Type B pancreatic cell (in vitro differentiated cells): ENCODE results near the gene MLF1. TPM values are rescaled to one million over a fixed set of nuclear protein-coding genes. Genes with fewer than 3 reads are reported as not detected.

Experiments
- DNase-seq: peaks from one replicate; pipeline ENCODE4 v3.0.0; 2021; ENCODE audit warnings: mixed read lengths; ENCODE audit not compliant: unreplicated experiment; ENCODE audit errors: extremely low spot score
- H3K27ac Mint-ChIP-seq: 2 replicates; pipeline ENCODE4 v1.8.0; 2021; ENCODE audit warnings: mild to moderate bottlenecking, mixed read lengths
- H3K27me3 Mint-ChIP-seq: 2 replicates; pipeline ENCODE4 v1.8.0; 2021; ENCODE audit warnings: mixed read lengths
- H3K36me3 Mint-ChIP-seq: 2 replicates; pipeline ENCODE4 v1.8.0; 2021; ENCODE audit warnings: mixed read lengths
- H3K4me1 Mint-ChIP-seq: one replicate; pipeline ENCODE4 v1.8.0; 2021; ENCODE audit warnings: mixed read lengths; ENCODE audit not compliant: unreplicated experiment
- H3K4me3 Mint-ChIP-seq: 2 replicates; pipeline ENCODE4 v1.8.0; 2021; ENCODE audit warnings: mild to moderate bottlenecking, mixed read lengths
- H3K9me3 Mint-ChIP-seq: 2 replicates; pipeline ENCODE4 v1.8.0; 2021; ENCODE audit warnings: mixed read lengths
- CTCF ChIP-seq: fragments of 200-600 bp; sonication (generic); conservative IDR thresholded peaks from 2 replicates; pipeline ENCODE4 v1.5.0; 2021; ENCODE audit warnings: antibody characterized with exemption, mild to moderate bottlenecking
- total RNA-seq: library from RNA; stranded (reverse); gene quantifications from 2 replicates; pipeline ENCODE4 v1.2.1, GENCODE V29; 2021; ENCODE audit warnings: low replicate concordance

Gene MLF1
- total RNA-seq, 1 donor from 2014 or later: 23.8 TPM

DNA sequence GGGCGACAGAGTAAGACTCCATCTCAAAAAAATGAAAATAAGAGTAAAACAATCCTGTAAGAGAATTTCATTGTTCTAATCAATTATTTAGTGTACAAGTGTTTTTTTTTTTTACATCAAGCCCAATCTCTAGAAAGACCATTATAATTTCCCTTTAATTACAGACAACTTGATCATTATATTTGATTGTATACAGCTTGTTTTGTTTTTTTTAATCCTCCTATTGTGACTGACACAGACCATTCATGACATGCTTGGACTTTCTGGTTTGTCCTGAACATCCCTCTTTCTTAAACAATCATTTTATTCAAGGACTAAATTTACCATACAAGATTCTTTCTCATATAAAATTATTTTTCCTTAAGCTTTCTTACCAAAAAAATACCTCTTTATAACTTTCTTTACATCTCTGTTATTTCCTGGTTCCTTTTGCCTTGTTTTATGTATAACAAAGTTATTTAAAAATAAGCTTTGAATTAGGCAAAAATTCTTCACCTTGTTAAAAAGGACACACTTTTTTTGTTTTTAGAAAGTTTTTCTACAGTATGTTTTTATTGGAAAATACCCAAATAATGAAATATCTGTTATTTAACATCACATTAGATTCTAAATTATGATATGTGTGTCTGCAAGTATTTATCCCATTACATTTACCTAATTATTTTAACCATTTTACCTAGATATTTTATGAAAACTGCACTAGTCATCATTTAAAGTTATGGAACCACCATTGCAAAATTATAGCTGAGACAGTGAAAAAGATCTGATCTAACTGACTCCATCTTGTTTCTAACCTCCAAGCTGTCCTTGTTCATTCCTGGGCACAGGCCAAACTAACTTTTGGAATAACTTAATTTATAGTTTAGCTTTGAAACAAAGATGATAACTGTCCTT lies 47.2 kb downstream of the MLF1 start:
- H3K27me3 Mint-ChIP-seq: no peaks in the 10 kb centered on the region
- H3K36me3 Mint-ChIP-seq: no peaks in the 10 kb centered on the region
- H3K4me1 Mint-ChIP-seq: no peaks in the 10 kb centered on the region
- TF ChIP-seq CTCF: no peak
- no peak for DNase-seq
- peaks cover 15% of the 10 kb centered on the region for H3K9me3 Mint-ChIP-seq
- no peak overlapping the region for H3K27ac Mint-ChIP-seq
- no peak overlapping the region for H3K4me3 Mint-ChIP-seq

GRCh38 chr3:158625881-158626280 lies 54.9 kb downstream of the MLF1 start:
- Mint-ChIP-seq H3K36me3 (no peaks in the 10 kb centered on the region), H3K4me3 (no peak overlapping the region), H3K9me3 (peaks cover 5% of the 10 kb centered on the region), H3K27me3 (no peaks in the 10 kb centered on the region), H3K27ac (no peak overlapping the region), H3K4me1 (no peaks in the 10 kb centered on the region)
- DNase-seq: no peak
- TF ChIP-seq CTCF: no peak

DNA sequence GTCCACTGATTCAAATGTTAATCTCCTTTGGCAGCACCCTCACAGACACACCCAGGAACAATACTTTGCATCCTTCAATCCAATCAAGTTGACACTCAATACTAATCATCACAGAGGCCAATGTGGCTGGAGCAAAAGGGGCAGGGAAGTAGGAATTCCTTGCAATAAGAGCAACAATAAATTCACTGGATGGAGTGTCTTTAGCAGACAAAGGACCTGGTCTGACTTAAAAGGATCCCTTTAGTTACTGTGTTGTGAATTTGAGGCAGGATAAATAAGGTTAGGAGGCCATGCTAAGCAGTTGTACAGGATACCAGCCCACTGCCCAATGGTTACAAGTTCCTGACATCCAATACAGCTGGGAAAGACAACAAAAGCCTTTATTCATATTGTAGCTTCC lies 61.0 kb downstream of the MLF1 start:
- no peak for DNase-seq
- TF ChIP-seq CTCF: no peak
- Mint-ChIP-seq H3K4me3 (no peak overlapping the region), H3K27ac (no peak overlapping the region), H3K4me1 (no peaks in the 10 kb centered on the region), H3K27me3 (peaks cover 4% of the 10 kb centered on the region), H3K36me3 (no peaks in the 10 kb centered on the region), H3K9me3 (no peaks in the 10 kb centered on the region)

- no peaks in the 10 kb centered on the region for H3K27me3 Mint-ChIP-seq
- H3K4me3 Mint-ChIP-seq: no peak overlapping the region
- no peaks in the 10 kb centered on the region for H3K36me3 Mint-ChIP-seq
- no peak for TF ChIP-seq CTCF
- no peak for DNase-seq
- peaks cover 4% of the 10 kb centered on the region for H3K9me3 Mint-ChIP-seq
- H3K27ac Mint-ChIP-seq: no peak overlapping the region
- H3K4me1 Mint-ChIP-seq: peaks cover 8% of the 10 kb centered on the region
Observed at GRCh38 chr3:158640646-158641045, 69.7 kb downstream of the MLF1 start.

DNA sequence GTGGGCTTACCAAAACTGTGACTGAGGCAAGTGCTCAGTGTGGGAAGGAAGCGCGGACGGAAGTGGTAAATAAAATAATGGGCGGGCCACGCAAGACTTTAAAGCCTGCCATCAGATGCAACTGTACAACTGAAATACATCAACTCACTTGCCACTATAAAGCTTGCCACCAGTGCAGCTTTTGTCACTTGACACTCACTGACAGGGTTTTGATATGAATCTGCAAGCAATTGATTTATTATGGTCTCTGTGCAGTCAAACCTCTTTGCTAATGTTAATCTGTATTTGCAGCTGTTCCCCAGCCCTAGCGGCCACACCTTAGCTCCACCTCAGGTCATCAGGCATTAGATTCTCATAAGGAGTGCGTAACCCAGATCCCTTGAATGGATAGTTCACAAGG lies 71.0 kb downstream of the MLF1 start:
- Mint-ChIP-seq H3K9me3 (peaks cover 4% of the 10 kb centered on the region), H3K27ac (no peak overlapping the region), H3K4me1 (peaks cover 8% of the 10 kb centered on the region), H3K27me3 (no peaks in the 10 kb centered on the region), H3K36me3 (peaks cover 4% of the 10 kb centered on the region), H3K4me3 (no peak overlapping the region)
- TF ChIP-seq CTCF: no peak
- no peak for DNase-seq
